ENCODE measurements around the gene AKAIN1.

The AKAIN1 gene

DNA sequence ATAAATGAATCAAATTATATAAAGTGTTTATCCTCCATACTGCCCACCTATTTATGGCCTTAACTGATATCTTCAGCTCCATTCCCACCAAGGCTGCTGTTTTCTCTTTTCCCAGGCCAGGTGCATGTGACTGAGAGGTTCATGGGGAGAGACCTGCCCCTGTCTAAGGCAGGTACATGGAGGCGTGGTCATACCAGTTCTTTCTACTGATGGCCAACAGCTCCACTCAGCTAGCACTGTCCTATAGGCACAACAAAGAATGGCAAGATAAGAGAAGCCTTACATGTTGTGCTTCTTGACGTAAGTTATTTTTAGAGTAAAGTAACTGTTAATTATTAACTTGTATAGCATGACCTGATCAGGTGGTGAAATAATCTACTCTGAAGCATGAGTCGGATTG is 16.8 kb downstream of the AKAIN1 start:
- H3K4me3 ChIP-seq (ENCODE audit: low read depth, low read length) = no peak overlapping the region
- TF ChIP-seq, protein P1, sequence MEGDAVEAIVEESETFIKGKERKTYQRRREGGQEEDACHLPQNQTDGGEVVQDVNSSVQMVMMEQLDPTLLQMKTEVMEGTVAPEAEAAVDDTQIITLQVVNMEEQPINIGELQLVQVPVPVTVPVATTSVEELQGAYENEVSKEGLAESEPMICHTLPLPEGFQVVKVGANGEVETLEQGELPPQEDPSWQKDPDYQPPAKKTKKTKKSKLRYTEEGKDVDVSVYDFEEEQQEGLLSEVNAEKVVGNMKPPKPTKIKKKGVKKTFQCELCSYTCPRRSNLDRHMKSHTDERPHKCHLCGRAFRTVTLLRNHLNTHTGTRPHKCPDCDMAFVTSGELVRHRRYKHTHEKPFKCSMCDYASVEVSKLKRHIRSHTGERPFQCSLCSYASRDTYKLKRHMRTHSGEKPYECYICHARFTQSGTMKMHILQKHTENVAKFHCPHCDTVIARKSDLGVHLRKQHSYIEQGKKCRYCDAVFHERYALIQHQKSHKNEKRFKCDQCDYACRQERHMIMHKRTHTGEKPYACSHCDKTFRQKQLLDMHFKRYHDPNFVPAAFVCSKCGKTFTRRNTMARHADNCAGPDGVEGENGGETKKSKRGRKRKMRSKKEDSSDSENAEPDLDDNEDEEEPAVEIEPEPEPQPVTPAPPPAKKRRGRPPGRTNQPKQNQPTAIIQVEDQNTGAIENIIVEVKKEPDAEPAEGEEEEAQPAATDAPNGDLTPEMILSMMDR (IDR thresholded peaks at IDR 0.05; ENCODE audit: low read depth, low read length) = no peak

DNA sequence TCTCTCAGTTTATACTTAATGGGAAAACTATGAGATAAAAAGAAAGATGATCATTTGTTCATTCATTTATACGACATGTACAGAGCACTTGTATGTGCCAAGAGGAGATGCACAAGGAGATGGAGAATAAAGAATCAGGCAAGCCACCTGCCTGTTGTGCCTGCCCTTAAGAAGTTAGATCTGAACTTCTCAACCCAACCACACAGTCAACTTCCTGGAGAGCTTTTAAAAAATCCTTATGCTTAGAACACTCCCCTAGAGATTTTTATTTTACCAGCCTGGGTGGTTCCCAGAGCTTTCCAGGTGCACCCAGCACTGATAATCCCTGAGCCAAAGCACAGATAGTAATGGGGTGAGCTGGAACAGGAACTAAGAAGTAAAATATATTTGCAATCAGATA is 18.5 kb downstream of the AKAIN1 start:
- H3K4me3 ChIP-seq (ENCODE audit: low read depth, low read length) = no peak overlapping the region
- TF ChIP-seq, protein P1 (IDR thresholded peaks at IDR 0.05; ENCODE audit: low read depth, low read length) = no peak

DNA sequence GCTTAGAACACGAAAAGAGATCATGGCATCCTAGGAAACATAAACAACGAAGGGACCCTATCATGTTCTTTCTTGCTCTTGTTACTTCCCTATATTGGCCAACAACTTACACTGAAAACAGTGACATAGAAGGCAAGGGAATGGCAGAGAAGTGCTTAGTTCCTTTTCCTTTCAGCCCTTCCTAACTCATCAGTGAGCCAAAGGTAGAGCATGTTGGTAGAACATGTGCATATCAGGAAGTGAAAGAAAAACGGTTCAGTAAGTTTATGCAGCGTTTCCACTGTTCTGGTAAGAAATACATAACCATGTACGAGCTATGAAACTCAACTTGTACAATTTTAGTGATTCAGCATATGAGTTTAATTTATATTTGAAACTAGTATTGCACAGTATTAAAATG is 21.7 kb downstream of the AKAIN1 start:
- H3K4me3 ChIP-seq (ENCODE audit: low read depth, low read length) = no peak overlapping the region
- TF ChIP-seq, protein P1 (IDR thresholded peaks at IDR 0.05; ENCODE audit: low read depth, low read length) = no peak

DNA sequence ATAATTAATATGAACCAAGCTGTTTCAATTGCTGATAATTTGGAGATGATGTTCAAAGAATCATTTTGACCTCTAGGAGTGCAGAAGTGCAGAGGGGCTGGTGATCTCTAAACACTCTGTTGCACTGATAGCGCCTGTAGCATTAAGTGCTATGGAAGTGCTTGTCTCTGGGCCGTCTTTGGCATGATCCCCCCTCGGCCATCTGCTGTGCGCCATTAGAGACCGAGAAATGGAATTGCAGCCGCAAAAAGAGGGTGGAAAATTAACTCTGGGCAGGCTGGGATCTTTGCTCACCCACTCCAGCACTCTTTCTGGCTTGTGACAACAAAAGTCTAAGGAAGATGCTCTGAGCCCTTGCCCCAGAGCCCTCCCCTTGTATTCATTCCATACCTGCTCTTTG is 23.4 kb downstream of the AKAIN1 start:
- no peak overlapping the region for H3K4me3 ChIP-seq (ENCODE audit: low read depth, low read length)
- TF ChIP-seq, protein P1 (IDR thresholded peaks at IDR 0.05; ENCODE audit: low read depth, low read length) = no peak

DNA sequence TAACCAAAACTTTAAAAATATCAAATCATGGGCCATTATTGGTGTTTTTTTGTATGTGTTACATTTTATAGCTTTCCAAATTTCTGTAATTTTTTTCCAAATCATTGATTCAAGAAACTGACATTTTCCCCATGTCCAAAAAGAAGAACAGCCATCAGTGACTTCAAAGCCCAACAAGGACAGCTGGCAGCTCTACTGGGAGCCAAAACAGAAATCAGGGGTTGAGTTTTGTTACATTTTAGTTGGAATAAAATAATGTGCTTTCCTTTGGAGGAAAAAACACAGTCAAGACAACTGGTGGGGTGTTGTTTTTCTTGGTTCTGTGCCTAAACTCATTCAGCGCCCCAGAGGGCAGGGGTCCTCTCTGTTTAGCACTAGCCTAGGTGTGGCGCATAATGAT is 23.8 kb downstream of the AKAIN1 start:
- TF ChIP-seq, protein P1 (IDR thresholded peaks at IDR 0.05; ENCODE audit: low read depth, low read length) = no peak

DNA sequence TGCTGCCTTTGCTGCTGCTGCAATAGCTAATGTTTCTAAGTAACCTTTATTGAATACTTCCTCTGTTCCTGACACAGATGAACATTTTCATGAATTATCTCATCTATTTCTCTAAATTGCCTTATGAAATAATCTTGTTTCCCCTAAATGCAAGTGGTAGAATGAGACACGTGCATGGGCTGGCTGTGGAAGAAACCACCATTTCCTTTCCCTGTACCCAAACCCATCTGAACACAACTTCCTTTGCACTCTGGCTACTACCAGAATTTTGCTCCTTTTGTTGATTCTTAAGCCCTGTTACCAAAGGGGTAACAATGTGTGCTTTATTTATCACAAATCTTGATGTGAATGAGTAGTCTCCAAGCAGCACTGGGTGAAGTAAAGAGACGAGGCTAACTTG is 29.2 kb downstream of the AKAIN1 start:
- H3K4me3 ChIP-seq (ENCODE audit: low read depth, low read length) = no peak overlapping the region
- TF ChIP-seq, protein P1 (IDR thresholded peaks at IDR 0.05; ENCODE audit: low read depth, low read length) = no peak

More for the DNA sequence above, 23.8 kb downstream of the AKAIN1 start:
- H3K4me3 ChIP-seq (ENCODE audit: low read depth, low read length) = no peak overlapping the region

DNA sequence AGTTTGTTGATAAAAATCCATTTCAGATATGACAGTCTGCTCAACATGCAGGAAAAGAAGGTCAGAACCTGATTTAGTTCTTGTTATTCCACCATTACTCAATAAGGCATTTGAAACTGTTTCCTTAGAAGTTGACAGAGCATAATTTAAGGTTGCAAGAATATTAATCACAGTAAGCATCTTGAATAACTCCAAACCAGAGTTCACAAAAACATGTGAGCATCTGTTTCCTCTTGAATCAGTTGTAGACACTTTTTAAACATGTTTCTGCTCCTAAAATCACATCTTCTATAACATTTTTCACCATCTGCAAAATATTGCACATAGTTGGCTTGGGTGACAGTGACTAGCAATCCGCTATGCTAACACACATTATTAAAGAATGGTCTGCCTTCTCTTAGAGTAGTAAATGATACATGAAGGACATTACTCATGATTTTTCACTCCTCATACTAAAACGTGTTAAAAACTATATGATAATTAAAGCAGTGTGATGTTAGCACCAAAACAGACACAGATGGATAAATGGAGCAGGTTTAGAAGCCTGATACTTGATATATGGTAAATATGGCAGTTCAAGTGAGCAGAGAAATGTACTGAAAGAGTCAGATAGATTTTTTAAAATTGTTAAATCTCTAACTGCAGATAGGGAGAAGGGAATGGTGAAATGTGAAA is 30.3 kb downstream of the AKAIN1 start:
- TF ChIP-seq, protein P1 (IDR thresholded peaks at IDR 0.05; ENCODE audit: low read depth, low read length) = no peak
- H3K4me3 ChIP-seq (ENCODE audit: low read depth, low read length) = no peak overlapping the region
